Hematopoietic multipotent progenitor cell treated with erythropoietin and hydrocortisone succinate and interleukin-3 and kit ligand, for 8 days (in vitro differentiated cells): ENCODE measurements around the gene LRCH3.
"Not testable (repeated sequence)": the region's sequence is repeated elsewhere in the genome, so short reads cannot be mapped to it uniquely, and the experiment has no call there.

Source experiments
- DNase-seq: peaks from one replicate; pipeline ENCODE4 v3.0.0-alpha.2; 2015

The LRCH3 gene

DNA sequence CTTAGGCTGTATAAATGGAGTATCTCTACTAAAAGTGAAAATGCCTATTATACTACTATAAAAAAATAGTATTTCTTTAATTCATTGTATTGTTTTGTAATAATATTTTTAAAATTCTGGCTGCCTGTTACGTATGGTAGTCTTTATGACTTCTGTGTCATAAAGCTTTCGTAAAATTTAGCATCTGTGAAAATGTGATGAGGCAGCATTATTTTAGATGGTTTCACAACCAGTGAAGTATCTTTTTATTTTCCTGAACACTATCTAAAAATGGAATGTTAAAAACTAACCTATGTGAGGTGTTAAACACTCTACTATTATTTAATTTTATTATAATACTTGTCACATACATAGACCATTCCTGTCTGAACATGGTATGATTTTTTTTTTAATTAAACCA, 46.2 kb downstream of the LRCH3 start:
- DNase-seq = no peak

DNA sequence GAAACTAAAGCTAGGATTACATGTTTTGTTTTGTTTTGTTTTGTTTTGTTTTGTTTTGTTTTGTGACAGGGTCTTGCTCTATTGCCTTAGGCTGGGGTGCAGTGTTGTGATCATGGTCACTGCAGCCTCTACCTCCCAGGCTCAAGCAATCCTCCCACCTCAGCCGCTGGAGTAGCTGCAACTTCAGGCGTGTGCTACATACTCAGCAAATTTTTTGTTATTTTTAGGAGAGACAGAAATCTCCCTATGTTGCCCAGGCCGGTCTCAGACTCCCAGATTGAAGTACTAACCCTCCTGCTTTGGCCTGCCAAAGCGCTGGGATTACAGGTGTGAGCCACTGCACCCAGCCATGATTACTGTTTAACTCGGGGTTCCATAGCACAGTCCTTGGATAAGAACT, 50.7 kb downstream of the LRCH3 start:
- DNase-seq = no peak

GRCh38 chr3:197846491-197846890, 55.4 kb downstream of the LRCH3 start:
- no peak for DNase-seq

DNA sequence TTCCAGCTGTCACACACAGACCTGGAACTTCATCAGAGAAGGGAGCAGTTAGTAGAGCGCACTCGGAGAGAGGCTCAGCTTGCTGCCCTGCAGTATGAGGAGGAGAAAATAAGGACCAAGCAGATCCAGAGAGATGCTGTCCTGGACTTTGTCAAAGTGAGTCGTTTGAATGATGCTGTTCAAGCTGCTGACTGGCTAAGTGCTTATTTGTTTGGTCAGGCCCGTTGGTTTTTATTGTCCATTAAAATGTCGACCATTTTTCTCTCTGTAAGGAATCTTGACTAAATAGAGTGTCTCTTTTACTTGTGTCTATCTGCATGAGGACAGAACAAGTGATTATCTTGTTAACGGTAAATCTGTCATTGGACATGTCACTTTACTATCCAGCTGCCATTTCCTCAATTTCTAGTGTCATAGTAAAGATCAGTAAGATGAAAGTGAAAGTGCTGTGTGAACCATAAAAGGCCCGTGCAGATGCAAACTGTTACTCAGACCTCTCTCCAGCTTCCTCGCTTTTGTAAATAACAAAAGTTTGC, 56.9 kb downstream of the LRCH3 start:
- DNase-seq = peak; percentile 20

DNA sequence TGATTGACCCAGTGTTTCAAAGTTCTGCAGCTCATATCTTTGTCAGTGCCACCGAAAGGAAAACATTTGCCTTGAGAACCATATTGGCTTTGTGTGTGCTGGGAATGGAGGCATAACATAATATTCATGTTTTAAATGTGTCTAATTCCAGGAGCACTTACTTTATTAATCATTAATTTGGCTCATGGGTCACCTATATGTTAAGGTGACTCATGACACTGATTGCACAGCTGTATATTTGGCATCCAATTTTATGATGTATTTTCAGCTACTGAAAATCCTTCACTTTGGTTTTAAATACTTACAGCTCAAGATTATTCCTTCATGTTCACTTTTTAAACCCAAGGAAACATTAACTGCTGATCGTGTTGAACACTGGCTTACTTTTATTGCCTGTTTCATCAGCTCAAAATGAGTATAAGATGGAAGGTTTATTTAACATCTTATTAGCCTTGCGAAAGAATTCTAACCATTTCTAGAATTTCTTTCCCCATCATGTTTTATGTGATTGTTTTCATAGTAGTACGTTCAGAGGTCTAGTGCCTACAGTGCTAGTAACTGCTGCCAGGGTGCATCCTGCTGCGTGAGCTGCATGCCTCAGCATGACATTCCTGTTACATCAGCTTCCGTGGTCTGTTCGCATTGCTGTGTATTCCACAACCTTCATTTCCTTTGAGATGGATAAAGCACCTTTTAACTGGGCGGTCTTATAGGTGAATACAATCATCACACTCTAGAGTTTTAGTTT, 63.7 kb downstream of the LRCH3 start:
- DNase-seq = no peak

DNA sequence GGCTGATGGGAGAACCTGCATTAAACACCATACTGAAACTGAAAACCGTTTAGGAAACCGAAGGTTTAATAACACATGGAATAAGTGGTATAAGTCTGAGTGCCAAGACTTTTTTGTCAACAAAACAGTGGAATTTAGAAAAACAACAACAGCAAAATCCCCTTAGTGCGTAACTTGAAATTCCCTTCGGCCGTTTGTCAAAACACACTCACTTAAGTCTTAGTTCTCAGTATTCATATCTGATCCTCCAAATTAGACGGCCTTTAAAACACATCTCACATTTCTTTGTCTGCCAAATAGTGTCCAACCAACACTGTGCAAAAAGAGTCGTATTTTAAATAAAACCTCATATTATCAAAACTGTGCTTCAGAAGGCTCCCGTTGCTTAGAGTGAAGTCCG, 64.5 kb downstream of the LRCH3 start:
- no peak for DNase-seq

GRCh38 chr3:197856199-197856816, 65.3 kb downstream of the LRCH3 start:
- DNase-seq = no peak

- DNase-seq = no peak
Measured at GRCh38 chr3:197858133-197858532, 67.1 kb downstream of the LRCH3 start.

- no peak for DNase-seq
Measured at GRCh38 chr3:197858598-197858997, 67.5 kb downstream of the LRCH3 start.

- no peak for DNase-seq
Measured at GRCh38 chr3:197866035-197866434, 75.0 kb downstream of the LRCH3 start.

DNA sequence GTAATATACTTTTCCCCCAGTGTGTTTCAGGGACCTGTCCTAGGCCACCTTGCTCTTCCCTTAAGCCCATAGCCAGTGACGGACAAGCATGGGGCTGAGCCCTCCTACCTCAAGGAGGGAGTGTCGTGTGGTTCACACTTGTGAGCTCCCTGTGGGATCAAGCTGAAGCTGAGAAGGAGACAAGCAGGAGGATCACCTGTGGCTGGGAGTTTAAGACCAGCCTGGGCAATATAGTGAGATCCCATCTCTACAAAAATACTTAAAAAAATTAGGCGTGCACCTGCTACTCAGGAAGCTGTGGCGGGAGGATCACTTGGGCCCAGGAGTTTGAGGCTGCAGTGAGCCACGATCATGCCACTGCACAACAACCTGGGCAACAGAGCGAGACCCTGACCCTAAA, 82.3 kb downstream of the LRCH3 start:
- no peak for DNase-seq

GRCh38 chr3:197874064-197874463, 83.0 kb downstream of the LRCH3 start:
- DNase-seq = no peak

DNA sequence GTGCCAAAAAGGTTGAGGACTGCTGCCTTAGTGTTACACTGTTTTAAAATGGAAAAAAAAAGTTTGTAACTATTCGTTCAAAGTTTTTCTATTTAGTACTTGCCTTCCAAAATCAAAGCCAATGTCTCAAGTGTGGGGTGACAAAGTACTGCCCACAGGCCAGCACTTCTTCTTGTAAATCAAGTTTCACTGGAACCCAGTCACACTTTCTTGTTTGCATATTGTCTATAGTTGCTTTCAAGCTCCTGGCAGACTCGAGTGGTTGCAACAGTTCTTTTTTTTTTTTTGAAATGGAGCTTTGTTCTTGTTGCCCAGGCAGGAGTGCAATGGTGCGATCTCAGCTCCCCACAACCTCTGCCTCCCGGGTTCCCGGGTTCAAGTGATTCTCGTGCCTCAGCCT, 83.6 kb downstream of the LRCH3 start:
- no peak for DNase-seq

DNA sequence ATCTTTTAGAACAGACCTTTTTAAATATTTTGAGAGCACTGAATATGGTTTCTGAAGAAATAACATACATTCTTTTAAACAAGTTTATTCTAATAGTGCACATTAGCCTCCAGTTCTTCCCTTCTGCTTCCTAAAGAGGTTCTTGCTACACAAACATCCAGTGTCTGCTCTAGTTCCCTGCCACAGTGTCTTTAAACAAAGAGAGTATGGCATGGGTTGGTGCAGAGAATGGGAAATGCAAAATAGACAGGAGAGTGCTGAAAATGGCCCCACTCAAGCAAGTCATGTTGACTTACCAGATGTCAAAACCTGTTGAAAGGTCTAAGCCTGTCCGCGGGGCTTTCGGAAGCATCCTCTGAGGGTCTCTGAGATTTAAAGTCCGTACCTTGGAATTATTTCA, 86.8 kb downstream of the LRCH3 start:
- no peak for DNase-seq

- no peak for DNase-seq
Measured at GRCh38 chr3:197878427-197878826, 87.4 kb downstream of the LRCH3 start.

- no peak for DNase-seq
Measured at GRCh38 chr3:197880491-197881269, 89.6 kb downstream of the LRCH3 start.

DNA sequence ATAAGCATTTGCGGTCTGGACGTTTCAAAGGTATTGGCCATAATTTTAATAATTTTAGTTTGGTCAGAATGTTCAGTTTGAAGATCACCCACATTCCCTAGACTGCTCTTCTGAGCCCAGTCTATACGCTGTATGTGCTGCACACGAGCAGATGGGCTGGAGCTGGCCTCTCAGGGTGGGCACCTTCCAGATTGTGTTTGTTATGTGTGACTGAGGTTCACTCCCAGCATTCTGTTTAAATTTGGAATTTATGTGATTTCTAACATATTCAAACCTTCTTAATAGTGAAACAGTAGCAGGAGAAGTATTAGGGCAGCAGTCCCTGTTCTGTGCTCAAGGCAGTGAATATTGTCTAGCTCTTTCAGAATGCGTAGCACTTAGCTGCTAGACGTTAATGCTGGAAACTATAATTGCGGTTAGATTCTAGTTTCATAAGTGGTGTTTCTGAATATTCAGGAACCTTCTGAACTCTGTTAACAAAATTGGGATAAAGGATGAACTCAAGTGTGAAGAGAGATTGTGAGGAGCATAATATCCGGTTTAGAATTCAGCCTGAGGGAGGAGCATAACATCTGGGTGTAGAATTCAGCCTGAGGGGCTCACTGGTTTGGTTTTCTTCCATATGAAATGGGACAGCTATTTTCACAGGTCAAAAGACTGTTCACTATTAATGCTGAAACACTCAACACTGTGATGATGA, 90.4 kb downstream of the LRCH3 start:
- DNase-seq = no peak

DNA sequence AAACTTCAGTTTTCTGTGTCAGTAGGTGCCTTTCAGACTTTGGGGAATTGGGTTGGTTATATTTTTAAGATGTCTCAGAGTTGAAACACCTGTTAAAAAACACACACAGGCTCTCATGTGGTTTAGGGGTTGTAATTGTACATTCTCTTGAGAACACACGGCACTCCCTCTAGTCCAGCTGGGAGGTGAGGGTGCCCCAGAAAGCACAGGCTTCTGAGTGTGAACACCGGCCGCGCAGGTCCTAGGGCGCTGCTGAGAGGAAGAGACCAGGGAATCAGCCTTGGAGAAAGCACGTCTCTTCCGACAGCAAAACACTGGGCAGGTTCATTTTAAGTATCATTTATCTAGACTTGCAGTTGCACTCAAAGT, 90.9 kb downstream of the LRCH3 start:
- no peak for DNase-seq

DNA sequence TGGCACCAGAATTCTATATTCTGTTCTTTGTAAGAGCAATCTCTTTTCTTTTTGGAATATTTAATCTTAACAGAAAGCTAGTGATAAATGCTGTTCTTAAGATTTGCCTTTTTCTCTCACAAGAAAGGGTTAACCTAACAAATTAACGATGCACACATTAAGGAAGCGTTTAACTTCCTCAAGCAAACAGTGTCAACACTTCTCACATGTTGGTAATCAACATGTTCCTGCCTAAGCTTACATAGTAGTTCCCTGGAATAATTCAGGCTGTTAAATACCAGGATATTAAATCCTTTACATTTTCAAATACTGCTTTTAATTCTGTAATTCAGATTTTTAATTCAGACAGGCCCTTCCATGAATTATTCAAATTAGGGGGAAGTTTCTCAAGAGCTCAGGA, 91.5 kb downstream of the LRCH3 start:
- no peak for DNase-seq

DNA sequence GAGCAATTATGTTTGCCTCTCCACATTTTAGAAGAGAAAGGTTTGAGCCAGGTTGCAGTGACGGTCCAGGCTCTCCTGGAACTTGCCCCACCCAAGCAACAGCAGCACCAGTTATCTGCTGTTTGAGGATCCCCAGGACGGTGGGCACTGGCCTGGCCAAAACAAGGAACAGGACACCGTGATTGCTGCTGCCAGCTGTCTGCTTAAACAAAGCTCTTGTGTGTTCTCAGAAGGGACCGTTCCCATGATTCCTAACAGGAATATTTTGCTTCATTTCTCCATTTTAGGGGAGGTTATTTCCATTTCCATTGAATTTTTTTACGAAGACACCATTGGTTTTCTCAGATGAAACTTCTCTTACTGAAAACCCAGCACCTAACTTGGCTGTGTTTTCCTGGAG, 92.5 kb downstream of the LRCH3 start:
- no peak for DNase-seq

DNA sequence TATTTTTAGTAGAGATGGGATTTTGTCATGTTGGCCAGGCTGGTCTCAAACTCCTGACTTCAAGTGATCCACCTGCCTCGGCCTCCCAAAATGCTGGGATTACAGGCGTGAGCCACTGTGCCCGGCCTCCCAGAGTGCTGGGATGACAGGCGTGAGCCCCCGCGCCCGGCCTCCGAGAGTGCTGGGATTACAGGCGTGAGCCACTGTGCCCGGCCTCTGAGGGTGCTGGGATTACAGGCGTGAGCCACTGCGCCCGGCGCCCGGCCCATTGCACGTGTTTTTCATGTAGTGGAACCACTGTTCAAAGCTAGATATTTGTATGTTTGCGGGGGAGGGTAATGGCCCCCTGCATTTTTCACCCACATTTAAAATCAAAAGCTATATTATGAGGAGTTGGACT, 93.3 kb downstream of the LRCH3 start:
- not testable (repeated sequence) for DNase-seq

DNA sequence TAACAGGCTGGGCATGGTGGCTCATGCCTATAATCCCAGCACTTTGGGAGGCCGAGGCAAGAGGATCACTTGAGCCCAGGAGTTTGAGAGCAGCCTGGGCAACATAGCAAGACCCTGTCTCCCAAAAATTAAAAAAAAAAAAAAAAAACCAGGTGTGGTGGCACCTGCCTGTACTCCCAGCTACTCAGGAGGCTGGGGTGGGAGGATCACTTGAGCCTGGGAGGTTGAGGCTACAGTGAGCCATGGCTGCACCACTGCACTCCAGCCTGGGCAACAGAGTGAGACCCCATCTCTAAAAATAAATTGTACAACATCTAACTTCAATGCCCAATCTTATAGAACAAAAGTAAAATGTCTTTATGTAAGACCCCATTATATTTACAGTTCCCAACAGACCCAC, 95.0 kb downstream of the LRCH3 start:
- DNase-seq = not testable (repeated sequence)

GRCh38 chr3:197887430-197888053, 96.5 kb downstream of the LRCH3 start:
- not testable (repeated sequence) for DNase-seq
